H4 (cell line): ENCODE results near the gene USF2. TPM values are rescaled to one million over a fixed set of nuclear protein-coding genes. Genes with fewer than 3 reads are reported as not detected.
A peak's percentile ranks its signal among the peaks of the same experiment; 100 is the strongest.

Source experiments
- DNase-seq: peaks from one replicate; pipeline ENCODE4 v3.0.0-alpha.2; 2015; ENCODE audit warnings: low spot score
- total RNA-seq: library from RNA; depleted of rRNA; stranded (reverse); fragments of >200 nt; shearing (Covaris generic); gene quantifications from 2 replicates; pipeline ENCODE4 v1.2.3, GENCODE V29; 2014

The USF2 gene
- total RNA-seq, 1 experiment from 2014 or later, result 65.0 TPM

DNA sequence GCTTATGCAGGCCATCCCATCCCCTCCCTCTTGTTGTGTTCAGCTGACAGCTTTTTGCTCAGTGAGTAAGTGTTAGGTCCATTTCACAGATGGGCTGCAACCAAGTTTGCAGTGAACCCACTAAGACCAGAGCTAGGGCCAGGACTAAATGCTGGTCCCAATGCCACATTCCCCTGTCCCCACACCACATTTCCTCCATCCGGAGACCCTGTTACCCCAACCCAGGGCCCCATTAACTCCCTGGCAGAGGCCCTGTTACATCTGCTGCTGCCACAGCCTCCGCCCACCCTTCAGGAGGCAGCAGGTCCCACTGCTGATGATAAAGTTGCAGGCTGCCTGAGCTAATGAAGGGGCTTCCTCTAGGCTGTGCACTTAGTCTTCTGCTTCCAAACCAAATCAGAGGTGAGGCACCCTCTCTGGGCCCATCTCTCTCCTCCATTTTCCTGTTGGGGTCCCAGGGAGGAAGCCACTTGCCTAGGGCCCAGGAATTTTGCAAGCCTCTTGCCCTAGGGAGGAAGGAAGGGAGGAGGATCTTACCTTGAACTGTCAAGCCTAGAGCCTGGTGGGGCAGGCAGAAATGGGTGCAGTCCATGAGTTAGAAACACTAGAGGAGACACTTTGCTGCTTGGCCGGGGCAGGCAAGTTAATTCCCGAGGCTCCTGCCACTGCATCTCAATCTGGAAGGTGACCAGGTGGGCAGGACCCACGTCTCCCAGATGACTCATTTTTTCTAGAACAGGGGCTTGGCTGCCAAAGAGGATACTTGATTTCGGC lies 3.4 kb upstream of the USF2 start:
- peak; percentile 14 for DNase-seq

DNA sequence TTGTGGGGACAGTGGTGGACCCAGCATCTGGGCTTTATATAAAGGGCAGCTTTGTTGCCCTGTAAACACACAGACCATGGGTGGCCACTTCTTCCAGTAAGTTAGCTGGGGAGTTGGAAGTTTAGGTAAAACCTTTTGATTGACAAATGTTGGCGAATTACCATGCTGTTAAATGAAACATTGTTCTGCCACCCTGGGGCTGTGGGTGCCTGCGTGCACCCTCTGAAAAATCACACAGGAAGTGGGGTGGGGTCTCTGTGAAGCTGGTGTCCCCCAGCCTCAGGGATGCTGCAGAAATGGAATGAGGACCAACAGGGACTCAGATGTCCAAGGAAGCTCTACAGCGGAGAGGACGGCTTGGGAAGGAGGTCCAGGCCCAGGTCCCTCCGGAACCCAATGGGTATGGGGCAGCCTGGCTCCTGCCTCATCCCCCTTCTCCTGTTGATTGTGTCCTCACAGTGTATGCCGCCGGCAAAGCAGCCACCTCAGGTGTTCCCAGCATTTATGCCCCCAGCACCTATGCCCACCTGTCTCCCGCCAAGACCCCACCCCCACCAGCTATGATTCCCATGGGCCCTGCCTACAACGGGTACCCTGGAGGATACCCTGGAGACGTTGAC lies 2.8 kb upstream of the USF2 start:
- no peak for DNase-seq

GRCh38 chr19:35266520-35267352 lies 2.0 kb upstream of the USF2 start:
- no peak for DNase-seq

DNA sequence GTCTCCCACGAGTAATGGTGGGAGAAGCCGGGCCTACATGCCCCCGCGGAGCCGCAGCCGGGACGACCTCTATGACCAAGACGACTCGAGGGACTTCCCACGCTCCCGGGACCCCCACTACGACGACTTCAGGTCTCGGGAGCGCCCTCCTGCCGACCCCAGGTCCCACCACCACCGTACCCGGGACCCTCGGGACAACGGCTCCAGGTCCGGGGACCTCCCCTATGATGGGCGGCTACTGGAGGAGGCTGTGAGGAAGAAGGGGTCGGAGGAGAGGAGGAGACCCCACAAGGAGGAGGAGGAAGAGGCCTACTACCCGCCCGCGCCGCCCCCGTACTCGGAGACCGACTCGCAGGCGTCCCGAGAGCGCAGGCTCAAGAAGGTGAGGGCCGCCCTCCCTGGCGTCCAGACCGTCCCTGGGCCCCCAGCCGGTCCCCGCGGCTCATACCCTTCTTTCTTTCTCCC lies 1.4 kb upstream of the USF2 start:
- no peak for DNase-seq

DNA sequence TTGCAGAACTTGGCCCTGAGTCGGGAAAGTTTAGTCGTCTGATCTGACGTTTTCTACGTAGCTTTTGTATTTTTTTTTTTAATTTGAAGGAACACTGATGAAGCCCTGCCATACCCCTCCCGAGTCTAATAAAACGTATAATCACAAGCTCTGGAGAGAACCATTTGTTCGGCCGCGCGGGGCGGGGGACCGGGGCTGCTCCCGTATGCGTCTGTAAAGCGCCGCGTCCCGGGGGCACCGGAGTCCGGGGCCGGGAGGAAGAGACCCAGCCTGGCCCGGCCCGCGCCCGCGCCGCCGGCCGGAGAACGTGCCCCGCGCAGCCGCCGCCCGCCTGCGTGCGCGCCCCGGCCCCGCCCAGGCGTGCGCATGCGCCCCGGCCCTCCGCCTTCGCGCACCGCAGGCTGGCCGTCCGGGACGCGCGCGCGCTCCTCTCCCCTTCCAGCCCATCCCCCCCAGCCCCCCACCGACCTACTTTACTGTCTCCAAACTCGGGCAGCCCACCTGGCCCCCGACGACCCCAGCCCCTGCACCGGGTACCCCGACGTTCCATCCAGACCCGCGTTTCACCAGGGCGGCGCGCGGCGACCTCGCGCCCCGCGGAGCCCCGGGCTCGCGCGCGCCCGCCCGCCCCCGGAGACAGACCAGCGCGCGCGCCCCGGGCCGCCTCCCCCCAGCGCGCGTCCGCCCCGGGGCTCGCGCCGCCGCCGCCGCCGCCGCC lies 785 bp upstream of the USF2 start:
- DNase-seq, result peak; percentile 61

DNA sequence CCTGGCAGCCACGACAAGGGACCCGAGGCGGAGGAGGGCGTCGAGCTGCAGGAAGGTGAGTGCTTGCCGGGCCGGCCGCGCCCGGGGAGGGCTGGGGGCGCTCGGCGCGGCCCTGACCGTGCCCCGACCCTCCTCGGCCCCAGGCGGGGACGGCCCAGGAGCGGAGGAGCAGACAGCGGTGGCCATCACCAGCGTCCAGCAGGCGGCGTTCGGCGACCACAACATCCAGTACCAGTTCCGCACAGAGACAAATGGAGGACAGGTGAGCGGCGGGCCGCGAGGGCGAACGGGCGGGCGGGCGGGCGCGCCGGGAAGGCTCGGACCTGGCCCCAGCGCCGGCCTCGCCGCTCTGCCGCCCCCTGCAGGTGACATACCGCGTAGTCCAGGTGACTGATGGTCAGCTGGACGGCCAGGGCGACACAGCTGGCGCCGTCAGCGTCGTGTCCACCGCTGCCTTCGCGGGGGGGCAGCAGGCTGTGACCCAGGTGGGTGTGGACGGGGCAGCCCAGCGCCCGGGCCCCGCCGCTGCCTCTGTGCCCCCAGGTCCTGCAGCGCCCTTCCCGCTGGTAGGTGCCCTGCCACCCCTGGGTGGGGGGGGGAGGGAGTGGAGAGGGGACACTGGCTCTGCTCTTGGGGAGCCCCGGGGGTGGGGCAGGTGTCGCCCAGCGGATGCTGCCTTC lies 816 bp downstream of the USF2 start:
- DNase-seq, result peak; percentile 93

DNA sequence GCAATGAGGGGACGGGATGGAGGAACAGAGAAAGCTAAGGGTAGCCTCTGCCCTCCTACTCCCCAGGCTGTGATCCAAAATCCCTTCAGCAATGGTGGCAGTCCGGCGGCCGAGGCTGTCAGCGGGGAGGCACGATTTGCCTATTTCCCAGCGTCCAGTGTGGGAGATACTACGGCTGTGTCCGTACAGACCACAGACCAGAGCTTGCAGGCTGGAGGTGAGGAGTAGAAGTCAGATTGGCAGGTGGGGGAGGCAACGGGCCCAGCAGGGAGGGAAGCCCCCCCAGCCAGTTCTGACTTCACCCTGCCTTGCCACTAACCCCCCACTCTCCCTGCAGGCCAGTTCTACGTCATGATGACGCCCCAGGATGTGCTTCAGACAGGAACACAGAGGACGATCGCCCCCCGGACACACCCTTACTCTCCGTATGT lies 1.6 kb downstream of the USF2 start:
- no peak for DNase-seq

DNA sequence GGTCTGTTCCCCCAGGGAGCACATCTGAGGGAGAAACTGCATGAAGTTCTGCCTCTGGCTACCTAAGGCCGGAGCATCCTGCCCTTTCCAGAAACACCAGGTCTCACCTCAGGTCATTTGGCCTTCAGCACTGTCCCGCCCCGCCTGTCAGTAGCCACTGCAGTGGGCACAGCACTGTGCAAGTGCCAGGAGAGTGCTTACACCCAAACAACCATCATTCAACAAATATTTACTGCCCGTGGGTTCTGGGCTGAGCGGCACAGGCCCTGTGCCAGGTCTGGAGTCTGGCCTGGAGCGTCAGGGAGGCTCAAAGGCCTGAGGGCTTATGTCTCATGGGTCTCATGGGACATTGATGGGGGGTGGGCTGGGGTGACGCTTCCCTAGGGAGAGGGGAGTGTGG lies 2.8 kb downstream of the USF2 start:
- no peak for DNase-seq

DNA sequence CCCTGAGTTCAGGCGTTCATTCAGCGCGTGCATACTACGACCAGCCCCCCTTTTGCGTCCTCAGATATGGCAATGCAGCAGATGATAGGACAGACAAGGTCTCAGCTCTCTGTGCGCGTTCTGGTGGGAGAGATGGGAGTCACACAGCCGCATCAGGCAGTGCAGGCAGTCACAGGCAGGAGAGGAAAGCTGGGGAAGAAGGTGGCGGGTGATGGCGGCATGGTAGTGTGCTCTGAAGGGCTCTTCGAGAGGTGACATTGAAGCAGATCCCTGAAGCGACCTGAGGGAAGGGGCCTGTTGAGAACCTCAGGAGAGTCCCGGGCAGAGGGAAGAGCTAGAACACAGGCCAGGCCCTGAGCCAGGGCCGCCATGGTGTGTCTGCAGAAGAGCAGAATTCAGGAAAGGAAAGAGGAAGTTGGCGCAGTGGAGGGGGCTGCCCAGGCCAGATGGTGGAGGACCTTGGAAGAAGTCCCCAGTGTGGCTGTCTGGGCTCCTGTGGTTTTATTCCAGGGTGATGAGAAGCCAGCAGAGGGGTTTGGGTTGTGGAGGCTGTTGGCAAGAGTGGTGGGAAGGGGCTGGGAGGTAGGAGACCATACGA lies 3.5 kb downstream of the USF2 start:
- no peak for DNase-seq

DNA sequence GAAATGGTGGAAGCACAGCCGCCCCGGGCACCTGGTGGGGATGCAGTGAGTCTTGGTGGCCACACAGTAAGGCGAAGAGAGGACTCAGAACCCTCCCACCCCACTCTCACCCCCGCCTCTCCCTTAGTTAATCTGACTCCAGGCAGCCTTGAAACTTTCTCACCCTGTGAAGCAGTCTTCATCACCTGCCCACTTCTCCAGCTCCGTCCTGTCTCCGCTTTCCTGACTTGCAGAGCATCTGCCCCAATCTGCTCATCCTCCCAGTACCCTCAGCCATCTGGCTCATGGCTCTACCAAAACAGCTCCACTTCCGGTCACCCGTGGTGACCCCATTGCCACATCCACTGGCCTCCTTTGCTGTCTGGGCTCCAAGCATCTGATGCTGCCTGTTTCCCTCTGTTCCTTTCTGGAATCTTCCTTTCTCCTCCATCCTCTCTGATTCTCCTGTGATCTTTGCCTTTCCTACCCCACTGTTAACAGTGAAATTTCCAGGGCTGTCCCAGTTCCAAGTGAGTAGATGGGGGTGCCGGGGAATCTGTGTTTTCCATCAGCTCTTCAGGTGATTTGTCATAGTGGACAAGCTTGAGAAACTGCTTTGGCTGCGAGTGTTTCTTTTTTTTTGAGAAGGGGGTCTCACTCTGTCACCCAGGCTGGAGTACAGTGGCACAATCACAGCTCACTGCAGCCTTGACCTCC lies 4.3 kb downstream of the USF2 start:
- DNase-seq, result no peak

GRCh38 chr19:35273686-35274259 lies 5.0 kb downstream of the USF2 start:
- no peak for DNase-seq

DNA sequence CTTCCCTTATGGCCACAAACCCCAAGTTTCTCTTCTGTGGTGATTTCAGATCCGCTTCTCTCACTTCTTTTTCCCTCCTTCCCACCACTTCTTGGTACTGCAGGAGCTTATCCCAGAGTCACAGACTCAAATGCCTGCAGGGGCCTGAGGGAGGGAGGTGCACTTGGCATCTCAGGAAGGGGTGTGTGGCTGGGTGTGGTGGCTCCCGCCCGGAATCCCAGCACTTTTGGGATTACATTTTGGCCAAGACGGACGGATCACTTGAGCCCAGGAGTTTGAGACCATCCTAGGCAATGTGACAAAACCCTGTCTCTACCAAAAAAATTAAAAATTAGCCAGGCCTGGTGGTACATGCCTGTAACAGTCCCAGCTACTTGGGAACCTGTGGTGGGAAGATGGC lies 5.6 kb downstream of the USF2 start:
- no peak for DNase-seq

DNA sequence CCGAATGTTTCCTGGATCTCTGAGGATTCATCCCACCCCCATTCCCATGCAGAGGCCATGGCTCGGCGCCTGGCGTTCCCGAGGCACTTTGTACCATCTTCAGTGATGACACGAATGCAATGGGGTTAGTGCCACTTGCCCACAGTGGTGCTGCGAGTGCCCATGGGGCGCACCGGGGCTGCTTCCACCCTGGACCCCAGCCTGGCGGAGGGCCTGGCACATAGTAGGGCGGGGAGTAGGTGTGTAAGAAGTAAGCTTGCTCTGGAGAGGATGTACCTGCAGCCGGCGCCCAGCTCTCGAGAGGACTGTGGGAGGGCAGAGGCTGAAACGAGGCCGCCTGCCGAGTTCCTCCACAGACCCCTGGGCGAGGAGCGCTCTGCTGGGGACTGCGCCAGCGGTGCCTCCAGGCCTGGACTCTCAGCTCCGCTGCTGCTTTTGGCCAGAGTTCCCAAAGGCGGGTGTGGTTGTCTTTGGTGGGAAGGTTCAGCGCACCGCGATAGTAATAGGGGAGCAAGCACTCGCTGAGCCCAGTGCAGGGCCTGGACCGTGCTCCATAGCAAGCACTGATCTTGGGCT lies 8.0 kb downstream of the USF2 start:
- DNase-seq, result no peak

- DNase-seq, result no peak
These were observed 10.0 kb downstream of the USF2 start for GRCh38 chr19:35278578-35279284.

GRCh38 chr19:35279374-35279773 lies 10.6 kb downstream of the USF2 start:
- no peak for DNase-seq

DNA sequence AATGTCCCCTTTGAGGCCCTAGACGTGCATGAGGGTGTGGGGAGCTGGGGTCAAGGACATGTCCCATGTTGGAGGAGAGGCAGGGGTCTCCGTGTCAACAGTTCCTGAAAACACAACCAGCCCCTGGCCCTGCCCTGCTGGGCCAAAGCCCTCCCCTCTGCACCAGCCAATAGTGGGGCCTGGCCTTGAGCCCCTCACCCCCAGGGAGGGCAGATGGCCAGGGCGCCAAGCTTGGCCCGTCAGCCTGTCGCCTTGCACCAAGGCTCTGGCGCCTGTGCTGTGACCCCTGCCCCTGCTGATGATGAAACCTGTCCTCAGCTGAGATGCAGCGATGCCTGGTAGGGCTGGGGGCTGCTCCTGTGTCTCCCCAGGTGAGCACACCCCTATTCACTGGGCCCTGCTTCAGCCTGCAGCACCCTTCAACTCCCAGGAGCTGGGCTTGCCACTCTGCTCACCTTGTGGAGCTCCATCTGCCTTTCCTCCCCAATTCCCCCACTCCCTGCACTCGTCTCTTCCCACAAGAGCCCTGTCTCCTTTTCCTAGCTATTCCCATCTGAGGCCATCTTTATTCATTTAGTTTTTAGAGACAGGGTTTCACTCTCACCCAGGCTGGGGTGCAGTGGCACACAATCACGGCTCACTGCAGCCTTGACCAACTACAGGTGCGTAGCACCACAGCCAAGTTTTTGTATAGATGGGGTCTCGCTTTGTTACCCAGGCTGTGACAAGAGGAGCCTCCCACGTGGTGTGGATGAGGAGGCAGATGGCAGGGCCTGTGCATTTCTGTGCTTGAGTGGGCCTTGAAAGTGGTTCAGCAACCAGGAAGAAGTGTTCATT lies 11.4 kb downstream of the USF2 start:
- DNase-seq, result no peak

- DNase-seq, result no peak
These were observed 12.5 kb downstream of the USF2 start for GRCh38 chr19:35281303-35281702.
